HG02970 (cell line): Measurements from ENCODE around the gene CADPS.

Experiments
- ATAC-seq: cut with Tn5 transposase; IDR thresholded peaks from one replicate; pipeline ENCODE4 v1.9.1; 2021; ENCODE audit warnings: mild to moderate bottlenecking, moderate library complexity, moderate number of reproducible peaks; ENCODE audit not compliant: unreplicated experiment, low FRiP score

Gene CADPS

DNA sequence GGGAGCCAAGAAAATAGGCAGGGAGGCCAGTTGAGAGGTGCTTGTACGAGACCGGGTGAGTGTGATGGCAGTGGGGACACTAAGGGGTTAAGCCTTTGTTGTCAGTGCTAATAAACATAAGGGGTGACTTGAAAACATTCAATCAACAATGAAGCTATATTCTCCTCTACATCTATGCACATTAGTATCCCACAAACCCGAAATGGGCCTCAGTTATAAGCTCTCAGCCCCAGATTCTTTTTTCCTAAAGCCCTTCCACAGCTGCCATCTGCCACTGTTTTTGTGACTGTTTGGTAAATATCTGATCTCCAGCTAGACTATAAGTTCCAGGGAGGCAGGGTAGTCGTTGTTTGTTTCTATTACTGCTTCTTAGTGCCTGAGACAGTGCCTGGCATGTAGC is 118.2 kb downstream of the CADPS start:
- ATAC-seq: no peak

DNA sequence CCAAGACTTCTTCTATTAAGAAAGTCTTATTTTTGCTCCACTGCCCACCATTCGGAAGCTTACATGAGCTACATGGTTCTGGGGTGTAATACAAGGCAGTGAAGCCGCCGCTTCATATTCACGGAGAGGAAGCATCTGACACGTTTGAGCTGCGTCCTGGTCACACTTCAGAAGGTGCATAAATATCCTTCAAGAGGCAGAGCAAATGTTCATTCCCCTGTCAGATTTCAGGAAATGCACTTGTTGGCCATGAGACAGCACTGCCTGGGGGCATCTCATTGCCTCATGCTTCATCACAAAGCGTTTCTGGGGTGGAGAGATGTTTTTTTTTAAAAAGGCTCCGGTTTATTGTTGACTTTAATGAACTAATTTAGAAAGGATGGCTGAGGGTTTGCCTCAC is 119.9 kb downstream of the CADPS start:
- ATAC-seq: no peak

DNA sequence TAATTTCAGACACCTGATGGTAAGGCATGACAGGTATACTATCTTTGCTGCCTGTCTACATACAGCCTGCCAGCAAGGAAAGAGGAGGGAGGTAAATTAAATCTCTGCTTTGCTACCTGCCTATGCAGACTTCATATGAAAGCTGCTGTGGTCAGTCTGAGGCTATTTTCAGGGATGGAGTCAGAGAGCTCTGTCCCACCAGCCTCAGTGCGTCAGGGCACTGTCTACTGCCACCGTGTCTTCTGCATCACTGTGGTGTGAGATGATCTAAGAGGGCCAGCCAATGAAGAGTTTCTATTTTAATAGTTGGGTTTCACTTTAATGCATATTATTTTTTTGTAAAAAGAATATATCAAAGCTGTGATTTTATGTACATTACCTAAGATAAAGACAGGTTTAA is 125.6 kb downstream of the CADPS start:
- ATAC-seq: no peak

DNA sequence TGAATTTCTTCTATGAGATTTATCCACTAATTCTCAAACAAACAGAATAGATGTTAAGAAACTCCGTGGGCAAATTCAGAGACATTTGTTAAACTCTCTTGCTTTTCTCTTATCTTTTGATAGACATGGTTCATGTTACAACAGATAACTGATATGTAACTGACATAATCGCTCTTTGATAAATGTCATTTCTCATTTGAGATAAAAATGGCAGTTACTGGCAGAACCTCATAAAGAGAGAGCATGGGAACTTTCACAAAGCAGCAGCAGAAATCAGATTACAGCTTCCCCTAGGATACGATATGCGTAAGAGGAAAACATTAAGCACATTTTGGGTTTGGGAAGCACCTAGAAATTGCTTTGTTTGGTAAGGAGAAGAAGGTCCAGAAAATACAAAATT is 126.1 kb downstream of the CADPS start:
- ATAC-seq: no peak

DNA sequence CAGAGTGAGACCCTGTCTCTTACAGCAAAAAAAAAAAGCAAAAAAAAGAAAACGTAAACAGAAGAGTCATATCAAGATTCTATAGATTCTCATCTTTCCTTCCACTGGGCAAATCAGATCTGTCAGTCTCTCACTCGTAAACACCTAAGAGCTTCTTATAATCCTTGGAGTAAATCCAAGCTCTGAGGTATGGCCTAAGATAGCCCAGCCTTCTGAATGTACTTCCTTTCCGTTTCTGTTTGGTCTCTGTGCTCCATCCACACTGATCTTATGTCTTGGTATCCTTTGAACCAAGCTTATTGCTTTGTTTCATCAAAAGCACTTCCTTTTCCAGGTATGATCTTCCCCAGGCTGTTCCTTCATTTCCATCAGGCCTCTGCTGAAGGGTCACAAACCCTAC is 137.8 kb downstream of the CADPS start:
- no peak for ATAC-seq

DNA sequence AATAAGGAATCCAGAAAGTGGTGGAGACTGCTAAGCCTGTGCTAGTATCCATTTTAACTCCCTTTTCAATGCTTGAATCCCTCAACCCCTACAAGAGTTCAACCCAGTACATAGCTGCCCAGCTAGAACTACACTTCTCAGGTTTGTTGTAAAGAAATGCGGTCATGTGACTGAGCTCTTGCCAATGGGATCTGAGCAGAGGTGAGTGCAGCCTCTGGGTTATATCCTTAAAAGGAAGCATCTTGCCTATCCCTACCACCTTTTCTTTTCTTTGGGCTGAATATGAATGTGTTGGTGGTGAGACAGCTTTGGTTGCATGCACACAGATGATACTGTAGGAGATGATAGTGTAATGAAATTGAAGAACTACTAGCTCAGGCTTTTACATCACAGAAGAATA is 139.7 kb downstream of the CADPS start:
- ATAC-seq: no peak

DNA sequence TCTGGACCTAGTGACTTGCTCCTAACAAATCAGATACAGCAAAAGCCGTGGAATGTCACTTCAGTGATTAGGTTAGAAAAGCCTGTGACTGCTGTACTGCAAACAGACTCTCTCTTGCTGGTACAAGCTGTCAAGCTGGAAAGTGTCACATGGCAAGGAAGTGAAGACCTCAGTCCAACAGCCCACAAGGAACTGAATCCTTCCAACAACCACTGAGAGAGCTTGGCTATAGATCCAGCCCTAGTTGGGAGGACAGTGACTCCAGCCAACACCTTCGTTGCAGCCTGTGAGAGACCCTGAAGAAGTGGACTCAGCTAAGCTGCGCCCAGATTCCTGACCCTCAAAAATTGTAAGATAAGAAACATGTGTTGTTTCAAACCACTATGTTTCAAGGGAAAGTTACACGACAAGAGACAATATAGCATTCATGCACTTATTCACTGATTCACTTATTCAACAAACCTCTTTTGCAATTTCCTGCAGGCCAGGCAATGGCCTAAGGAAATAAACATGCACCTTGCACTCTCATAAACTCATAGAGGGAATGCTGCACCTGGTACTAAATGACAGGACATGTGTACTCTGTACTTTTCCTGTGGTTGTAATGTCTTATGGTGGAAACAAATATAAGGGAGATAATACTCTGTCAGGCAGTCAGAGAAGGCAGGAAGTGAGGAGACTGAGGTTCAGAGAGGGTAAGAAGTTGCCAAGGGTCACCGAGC is 142.9 kb downstream of the CADPS start:
- no peak for ATAC-seq

DNA sequence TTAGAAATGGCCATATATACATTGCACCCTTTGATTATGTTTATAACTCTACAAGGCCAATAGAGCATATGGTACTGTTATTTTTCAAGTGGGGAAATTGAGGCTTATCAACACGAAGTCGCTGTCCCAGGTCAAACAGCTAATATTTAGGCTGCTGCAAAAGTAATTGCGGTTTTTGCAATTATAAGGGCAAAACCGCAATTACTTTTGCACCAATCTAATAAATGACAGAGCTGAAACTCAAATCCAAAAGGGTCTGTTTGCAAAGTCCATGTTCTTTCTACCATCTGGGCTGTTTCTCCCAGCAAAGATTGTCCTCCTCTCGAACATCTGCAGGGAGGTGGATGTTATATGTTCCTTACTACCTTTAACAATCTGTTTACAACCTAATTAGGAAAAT is 147.2 kb downstream of the CADPS start:
- no peak for ATAC-seq

DNA sequence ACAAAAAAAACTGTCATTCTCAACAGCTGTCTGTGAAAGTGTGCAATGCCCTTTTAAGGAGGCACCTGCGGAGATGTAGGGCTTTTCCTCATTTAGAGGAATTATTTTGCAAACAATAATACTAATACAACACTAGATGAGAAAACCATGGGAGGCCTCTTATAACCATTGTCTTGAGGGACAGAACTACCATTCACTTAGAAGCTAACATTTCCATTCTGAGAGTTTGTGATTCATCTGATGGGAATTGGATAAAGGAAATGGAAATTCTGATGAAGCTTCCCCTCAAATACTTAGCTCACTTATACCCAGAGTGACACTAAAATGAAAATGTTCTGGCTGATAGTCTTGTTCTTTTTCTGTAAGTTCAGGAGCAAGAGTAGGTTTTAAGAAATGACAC is 147.7 kb downstream of the CADPS start:
- no peak for ATAC-seq

DNA sequence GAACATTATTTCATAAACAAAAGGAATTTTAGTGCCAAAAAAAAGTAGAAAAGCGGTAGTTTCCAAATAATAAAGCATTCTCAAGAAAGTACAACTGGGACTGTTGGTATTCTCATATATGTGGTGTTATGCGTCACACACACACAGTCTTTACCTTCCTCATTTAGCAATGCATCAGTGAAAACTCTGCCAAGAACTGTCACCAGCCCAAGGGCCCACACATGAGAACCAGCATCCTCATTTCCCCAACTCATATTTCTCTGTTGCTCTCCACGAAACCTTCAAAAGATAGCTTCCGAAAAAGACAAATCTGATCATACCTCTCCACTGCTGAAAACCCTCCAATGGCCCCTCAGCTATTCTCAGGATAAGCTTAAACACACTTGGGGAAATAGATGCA is 150.7 kb downstream of the CADPS start:
- no peak for ATAC-seq

DNA sequence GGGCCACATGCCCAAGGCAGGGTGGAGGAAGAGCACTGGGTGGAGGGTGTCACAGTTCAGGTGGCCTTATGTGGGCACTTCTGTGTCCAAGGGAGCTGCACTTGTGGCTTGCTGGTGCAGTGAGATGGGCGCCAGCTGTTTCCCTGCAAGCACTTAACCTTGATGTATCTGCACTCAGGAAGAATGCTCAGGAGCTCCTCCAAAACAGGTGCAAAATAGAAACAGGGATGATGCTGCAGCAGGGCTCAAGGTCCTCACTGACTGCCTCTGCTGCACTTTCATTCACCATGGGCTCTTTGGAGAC is 151.3 kb downstream of the CADPS start:
- no peak for ATAC-seq

DNA sequence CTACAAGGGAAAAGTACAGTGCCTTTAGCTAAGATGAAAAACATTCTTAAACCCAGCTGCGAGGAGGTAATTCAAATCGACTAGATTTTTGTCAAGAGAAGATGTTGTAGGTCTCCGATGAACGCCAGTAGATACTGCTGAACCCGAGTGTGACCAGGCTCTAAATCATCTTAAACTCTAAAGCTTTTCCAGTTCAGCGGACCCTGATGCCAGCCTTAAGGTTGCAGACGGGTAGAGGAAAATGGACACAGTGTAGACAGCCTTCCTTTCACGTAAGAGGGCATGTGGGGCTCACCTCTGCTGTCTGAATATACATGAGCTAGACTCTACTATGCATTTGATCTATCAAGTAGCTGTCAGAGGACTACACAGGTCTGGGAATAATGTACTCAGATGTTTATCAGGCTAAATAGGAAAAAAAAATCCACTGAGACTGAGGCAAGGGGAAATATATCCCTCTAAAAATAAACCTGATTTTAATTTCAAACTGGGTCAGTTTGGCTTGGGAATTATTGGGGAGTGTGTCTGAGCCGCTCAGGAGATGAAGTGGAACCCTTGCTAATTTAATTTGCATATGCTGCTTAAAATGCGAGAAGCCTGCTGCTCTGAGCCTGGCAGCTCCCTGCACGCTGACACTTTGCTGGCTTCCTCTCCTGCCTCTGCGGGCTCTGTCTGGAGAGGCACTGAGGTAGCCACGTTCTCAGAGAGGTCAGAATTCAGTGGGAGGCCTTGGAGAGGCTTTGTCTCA is 151.9 kb downstream of the CADPS start:
- no peak for ATAC-seq

DNA sequence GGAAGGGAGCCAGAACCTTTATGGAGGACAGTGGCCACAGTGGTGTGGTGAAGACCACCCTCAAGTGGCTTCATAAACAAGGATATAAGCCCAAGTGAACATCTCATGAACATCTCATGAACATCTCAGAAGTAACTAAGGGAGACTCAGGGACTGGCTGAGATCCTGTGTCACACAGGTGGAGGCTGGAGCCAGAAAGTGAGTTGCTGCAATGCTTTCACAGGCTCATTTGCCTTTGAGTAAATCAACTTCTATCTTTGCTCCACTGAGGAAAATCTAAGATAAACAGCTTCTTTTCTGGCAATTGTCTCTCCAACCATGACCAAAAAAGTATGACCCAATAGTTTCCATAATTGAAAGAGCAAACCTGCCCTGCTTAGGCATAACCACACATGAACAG is 152.9 kb downstream of the CADPS start:
- ATAC-seq: no peak

DNA sequence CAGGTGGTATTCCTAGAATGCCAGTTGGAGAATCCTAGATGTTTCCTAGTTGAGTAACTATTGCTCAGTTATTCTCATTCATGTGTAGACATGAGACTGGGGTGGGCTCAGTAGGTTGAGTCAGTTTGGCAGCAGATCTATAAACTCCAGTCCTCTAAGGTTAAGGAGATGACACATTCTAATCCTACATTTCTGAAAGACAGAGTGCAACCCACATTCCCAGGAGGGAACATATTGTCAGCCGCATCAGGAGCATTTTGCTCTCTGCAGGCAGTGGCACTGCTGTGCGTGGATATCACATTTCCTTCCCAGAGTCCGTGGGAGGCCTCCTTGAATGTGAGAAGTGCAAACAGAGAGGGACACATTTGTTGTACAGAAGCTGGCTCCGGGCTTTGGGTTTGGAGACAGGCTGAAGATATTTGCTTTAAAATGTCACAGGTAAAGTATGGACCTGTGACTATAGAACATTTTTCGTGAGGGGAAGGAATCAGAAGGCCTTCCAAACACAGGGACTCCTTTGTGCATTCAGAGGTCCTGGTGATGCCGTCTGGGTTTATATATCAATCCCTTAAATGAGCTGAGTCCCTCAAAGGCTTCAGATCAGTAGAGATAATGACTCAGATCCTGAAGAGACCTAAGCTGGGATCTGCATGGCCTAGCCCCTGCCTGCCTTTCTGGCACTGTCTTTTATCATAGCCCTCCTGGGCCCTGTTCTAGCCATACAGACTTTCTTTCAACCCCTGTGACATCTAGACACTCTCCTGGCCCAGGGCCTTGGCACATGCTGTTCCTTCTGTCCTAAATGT is 156.5 kb downstream of the CADPS start:
- no peak for ATAC-seq

DNA sequence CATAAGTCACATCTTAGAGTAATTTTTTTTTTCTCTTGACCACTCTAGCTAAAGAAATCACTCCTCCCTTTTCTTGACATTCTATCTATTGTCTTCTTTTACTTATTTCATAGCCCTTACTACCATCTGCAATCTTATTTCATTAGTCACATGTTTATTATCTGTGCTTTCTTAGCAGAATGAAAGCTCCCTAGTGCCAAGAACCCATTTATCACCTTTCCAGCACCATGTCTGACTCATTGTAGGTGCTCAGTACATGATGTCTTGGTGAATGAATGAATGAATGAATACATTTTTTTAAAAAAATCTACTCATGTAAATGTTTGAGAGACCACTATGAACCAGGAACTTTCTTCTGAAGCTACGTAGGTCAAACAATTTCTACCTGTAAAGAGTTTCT is 157.2 kb downstream of the CADPS start:
- no peak for ATAC-seq

DNA sequence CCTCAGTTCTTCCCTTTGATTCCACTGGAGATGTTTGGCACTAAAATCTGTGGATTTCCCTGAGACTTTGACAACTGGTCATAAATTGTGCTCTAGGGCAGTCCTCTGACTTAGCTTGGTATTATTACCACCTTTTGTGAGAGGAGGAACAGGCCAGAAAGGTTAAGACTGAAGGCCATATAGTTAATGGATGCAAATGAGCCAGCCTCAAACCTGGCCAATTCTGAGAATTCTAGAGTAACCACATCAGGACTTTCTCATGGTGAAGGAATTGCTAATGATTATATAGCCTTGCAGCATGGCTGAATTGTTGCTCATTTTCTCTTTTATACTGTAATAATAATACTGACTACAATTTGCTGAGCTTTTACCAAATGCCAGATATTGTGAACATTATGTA is 162.5 kb downstream of the CADPS start:
- no peak for ATAC-seq

DNA sequence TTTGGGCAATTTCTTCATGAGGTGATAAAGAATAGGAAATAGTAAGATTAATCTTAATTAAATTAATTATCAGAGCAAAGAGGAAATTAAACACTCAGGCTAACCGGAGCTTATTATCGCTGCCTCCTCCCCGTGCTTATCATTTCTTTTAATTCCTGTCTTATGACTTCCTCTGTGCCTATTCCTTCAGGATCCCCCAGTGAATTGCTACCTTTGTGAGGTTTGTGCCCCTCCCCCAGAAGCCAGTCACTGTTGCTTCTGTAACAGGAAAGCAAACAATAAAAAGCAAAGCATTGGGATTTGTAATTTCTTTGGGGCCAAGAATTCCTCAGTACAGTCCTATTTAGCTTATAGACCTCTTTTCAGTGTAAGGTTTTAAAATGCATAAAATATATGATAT is 164.5 kb downstream of the CADPS start:
- no peak for ATAC-seq

DNA sequence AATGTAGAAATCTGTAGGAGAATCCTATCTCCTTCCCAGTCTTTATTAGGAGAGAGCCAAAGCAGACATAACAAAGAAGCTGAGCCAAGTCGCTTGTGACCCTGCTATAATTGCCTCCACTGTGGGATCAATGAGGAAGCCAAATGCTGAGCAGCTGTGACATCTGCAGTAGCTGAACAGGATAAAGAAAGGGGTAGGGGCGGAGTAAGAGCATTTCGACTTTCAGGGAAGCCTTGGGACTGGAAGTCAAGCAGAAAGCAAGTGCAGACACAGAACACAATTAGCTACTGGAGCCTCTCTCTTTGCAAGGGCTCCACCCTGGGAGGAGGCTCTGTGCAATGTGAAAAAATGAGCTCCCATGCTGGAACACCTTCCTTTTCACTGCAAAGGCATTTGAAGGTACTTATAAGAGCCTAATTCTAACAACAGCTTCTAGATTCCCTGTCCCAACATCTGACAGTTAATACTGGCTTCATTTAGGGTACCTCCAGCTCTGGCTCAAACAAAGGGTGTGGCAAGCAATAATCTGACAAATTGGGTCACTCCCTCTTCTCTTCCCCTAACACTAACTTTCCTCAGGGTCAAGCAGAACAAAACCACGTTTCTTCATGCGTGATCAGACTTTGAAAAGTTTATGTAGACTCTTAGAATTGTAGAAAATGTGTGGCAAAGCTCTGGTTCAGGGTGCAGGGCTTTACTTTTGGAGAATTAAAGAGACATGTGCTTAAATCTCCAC is 166.4 kb downstream of the CADPS start:
- ATAC-seq: no peak

DNA sequence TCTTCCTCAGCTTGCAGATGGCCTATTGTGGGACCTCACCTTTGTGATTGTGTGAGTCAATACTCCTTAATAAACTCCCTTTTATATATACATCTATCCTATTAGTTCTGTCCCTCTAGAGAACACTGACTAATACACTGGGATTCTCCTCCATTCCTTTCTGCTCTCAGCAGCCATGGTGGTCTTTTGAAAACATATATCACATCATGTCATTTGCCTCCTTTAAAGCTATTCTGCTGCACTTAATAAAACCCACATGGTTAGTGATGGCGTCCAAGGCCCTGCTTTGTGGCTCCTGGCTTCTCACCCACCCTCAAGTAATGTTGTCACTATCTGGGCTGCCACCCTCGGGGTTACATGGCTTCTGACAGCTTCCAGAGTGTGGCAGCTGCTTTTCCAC is 169.5 kb downstream of the CADPS start:
- ATAC-seq: no peak

DNA sequence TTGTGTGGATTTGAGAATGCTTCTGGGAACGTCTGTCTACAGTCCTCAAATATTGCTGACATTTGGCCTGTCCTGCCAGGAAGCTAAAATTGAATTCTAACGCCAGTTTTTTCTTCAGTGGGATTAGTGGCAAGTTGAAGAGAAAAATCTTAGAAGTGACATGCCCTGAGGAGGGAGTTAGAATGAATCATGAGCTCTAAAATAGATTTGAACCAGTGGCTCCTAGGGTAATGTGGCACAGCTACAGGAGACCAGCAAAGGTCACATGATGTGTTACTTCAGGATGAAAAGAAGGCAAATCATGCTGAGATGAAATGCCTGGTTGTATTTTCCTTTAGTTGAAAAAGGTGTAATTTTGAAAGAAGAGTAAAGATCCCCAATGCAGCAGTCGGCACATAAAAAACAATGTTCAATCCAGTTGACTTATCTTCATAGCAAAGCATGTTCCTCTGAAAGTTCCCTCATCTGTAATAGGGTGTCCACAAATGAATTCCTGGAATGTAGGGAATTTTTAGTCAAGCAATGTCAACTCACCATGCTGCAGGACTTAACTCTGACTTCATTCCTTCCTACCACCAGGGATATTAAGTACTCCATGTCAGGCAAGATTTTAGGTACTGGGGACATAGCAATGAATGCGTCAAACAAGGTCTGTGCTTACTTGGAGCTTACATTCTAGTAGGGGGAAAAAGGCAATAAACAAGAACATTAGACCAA is 171.6 kb downstream of the CADPS start:
- no peak for ATAC-seq
